Loucy (cell line): ENCODE data around the gene LYPLA2.

ENCODE experiments used
- H2AFZ ChIP-seq: fragments of 200-600 bp; sonication (generic); 2 replicates; pipeline ENCODE4 v1.6.0; 2016; ENCODE audit warnings: antibody characterized with exemption, mild to moderate bottlenecking, low read length, moderate library complexity
- H3F3A ChIP-seq: fragments of 200-600 bp; 2 replicates; pipeline ENCODE4 v1.6.0; 2016; ENCODE audit warnings: antibody characterized with exemption, low read depth, mild to moderate bottlenecking
- H3K27me3 ChIP-seq: fragments of 200-600 bp; sonication (generic); 2 replicates; pipeline ENCODE4 v1.6.1; 2014; ENCODE audit warnings: low read length, mild to moderate bottlenecking; ENCODE audit not compliant: insufficient read depth, poor library complexity, severe bottlenecking
- H3K36me3 ChIP-seq: fragments of 200-600 bp; sonication (generic); 2 replicates; pipeline ENCODE4 v1.6.1; 2016; ENCODE audit warnings: low read length; ENCODE audit not compliant: insufficient read depth
- H3K4me1 ChIP-seq: fragments of 200-600 bp; sonication (generic); 2 replicates; pipeline ENCODE4 v1.5.1; 2014; ENCODE audit warnings: low read length, mild to moderate bottlenecking; ENCODE audit not compliant: insufficient read depth, poor library complexity, severe bottlenecking
- H3K4me2 ChIP-seq: fragments of 200-600 bp; sonication (generic); 2 replicates; pipeline ENCODE4 v1.6.0; 2014; ENCODE audit warnings: antibody characterized with exemption, low read length, low read depth, mild to moderate bottlenecking; ENCODE audit not compliant: poor library complexity, severe bottlenecking
- H3K4me3 ChIP-seq: fragments of 200-600 bp; sonication (generic); 2 replicates; pipeline ENCODE4 v1.5.1; 2014; ENCODE audit warnings: low read length, mild to moderate bottlenecking, mixed read lengths; ENCODE audit not compliant: poor library complexity, severe bottlenecking
- H3K79me2 ChIP-seq: fragments of 200-600 bp; sonication (generic); 2 replicates; pipeline ENCODE4 v1.6.1; 2014; ENCODE audit warnings: low read length; ENCODE audit not compliant: insufficient read depth
- H3K9ac ChIP-seq: fragments of 200-600 bp; sonication (generic); 2 replicates; pipeline ENCODE4 v1.6.0; 2014; ENCODE audit warnings: mild to moderate bottlenecking, low read depth, low read length, moderate library complexity; ENCODE audit not compliant: poor library complexity, severe bottlenecking
- H3K9me2 ChIP-seq: fragments of 200-600 bp; sonication (generic); replicated peaks from 2 replicates; pipeline ENCODE4 v1.6.1; 2016; ENCODE audit warnings: low read depth, low read length, mixed read lengths
- H3K9me3 ChIP-seq: fragments of 200-600 bp; sonication (generic); 2 replicates; pipeline ENCODE4 v1.6.1; 2014; ENCODE audit warnings: mild to moderate bottlenecking, antibody characterized with exemption, low read length, low read depth; ENCODE audit not compliant: insufficient read depth
- H4K20me1 ChIP-seq: fragments of 200-600 bp; sonication (generic); 2 replicates; pipeline ENCODE4 v1.6.0; 2014; ENCODE audit warnings: antibody characterized with exemption, low read length, mild to moderate bottlenecking; ENCODE audit not compliant: insufficient read depth, poor library complexity, severe bottlenecking
- EZH2phosphoT487 ChIP-seq: fragments of 200-600 bp; IDR thresholded peaks from 2 replicates; pipeline ENCODE4 v1.6.1; 2018; ENCODE audit warnings: antibody characterized with exemption, mild to moderate bottlenecking, moderate library complexity, borderline replicate concordance
- TF ChIP-seq, protein P1 (sequence below): fragments of 200-600 bp; sonication (generic); conservative IDR thresholded peaks from 2 replicates; pipeline ENCODE4 v1.5.1; 2014; ENCODE audit warnings: mild to moderate bottlenecking, antibody characterized with exemption, low read length

The LYPLA2 gene

GRCh38 chr1:23799255-23799569, 8.3 kb downstream of the LYPLA2 start:
- Histone ChIP-seq H2AFZ (no peak overlapping the region), H3K79me2 (no peaks in the 10 kb centered on the region; the same call in 1 of the 2 replicates), H3F3A (no peaks in the 10 kb centered on the region), H3K9ac (peak overlapping the region; percentile 97), H4K20me1 (peaks cover 12% of the 10 kb centered on the region), H3K9me3 (no peaks in the 10 kb centered on the region), H3K4me3 (peak overlapping the region; percentile 96), H3K9me2 (no peaks in the 10 kb centered on the region), H3K27me3 (no peaks in the 10 kb centered on the region), H3K4me2 (peak overlapping the region; percentile 98), H3K4me1 (peaks cover 15% of the 10 kb centered on the region), H3K36me3 (peaks cover 15% of the 10 kb centered on the region; the same call in 1 of the 2 replicates)
- TF ChIP-seq, protein P1, sequence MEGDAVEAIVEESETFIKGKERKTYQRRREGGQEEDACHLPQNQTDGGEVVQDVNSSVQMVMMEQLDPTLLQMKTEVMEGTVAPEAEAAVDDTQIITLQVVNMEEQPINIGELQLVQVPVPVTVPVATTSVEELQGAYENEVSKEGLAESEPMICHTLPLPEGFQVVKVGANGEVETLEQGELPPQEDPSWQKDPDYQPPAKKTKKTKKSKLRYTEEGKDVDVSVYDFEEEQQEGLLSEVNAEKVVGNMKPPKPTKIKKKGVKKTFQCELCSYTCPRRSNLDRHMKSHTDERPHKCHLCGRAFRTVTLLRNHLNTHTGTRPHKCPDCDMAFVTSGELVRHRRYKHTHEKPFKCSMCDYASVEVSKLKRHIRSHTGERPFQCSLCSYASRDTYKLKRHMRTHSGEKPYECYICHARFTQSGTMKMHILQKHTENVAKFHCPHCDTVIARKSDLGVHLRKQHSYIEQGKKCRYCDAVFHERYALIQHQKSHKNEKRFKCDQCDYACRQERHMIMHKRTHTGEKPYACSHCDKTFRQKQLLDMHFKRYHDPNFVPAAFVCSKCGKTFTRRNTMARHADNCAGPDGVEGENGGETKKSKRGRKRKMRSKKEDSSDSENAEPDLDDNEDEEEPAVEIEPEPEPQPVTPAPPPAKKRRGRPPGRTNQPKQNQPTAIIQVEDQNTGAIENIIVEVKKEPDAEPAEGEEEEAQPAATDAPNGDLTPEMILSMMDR: no peak
- TF ChIP-seq EZH2phosphoT487: no peak

DNA sequence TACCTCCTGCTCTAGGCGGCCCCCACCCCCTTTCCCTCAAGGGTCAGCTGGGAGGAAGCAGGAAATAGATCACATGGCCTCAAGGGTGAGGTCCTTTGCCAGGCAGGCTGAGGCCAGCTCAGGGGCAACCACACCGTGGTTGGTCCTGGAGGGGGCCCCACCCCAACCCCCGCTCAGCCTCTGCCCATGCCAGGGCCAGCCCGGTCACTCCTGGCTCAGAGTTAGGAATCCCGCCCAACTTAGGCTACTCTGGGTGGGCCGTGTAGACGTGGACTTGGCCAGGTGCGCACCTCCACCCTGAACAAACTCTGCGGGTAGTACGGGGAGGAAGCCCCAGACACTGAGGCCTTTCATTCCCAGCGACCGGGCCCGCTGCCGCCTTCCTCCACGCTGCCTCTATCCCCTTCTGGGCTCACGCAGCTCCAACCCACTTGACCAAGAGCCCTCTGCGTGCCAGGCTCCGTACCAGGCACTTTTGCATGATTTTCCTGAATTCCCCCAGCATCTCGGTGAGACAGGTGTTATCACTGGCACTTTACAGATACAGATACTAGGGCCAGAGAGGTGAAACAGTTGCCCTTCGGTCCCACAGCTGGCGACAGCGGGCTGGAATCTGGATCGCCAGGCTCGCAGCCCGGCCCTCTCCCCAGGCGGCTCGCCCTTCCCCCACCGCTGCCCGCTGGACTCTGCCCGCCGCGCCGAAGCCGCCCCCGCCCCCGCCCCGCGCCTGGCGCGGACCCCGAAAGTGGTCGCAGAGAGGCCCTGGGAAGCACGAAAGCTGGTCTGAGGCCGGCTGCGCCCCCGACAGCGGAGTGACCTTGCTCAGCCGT, 8.8 kb downstream of the LYPLA2 start:
- H3K9ac ChIP-seq: peak overlapping the region; percentile 97
- peak overlapping the region; percentile 98 for H3K4me2 ChIP-seq
- H3K9me2 ChIP-seq: no peaks in the 10 kb centered on the region
- no peaks in the 10 kb centered on the region for H3K9me3 ChIP-seq
- H2AFZ ChIP-seq: peak overlapping the region; percentile 80
- H3K27me3 ChIP-seq: no peaks in the 10 kb centered on the region
- peaks cover 12% of the 10 kb centered on the region for H4K20me1 ChIP-seq
- peaks cover 15% of the 10 kb centered on the region for H3K4me1 ChIP-seq
- H3K36me3 ChIP-seq: peaks cover 11% of the 10 kb centered on the region; the same call in 1 of the 2 replicates
- peak overlapping the region; percentile 96 for H3K4me3 ChIP-seq
- no peaks in the 10 kb centered on the region; the same call in 1 of the 2 replicates for H3K79me2 ChIP-seq
- no peak for TF ChIP-seq EZH2phosphoT487
- TF ChIP-seq, protein P1: no peak
- no peaks in the 10 kb centered on the region for H3F3A ChIP-seq

- peak within 1 kb of the TSS; percentile 93 for H2AFZ ChIP-seq
- no peaks in the 10 kb centered on the region for H3F3A ChIP-seq
- H3K4me1 ChIP-seq: peaks cover 15% of the 10 kb centered on the region
- H3K4me2 ChIP-seq: peak within 1 kb of the TSS; percentile 98
- TF ChIP-seq EZH2phosphoT487: no peak
- peak within 1 kb of the TSS; percentile 97 for H3K9ac ChIP-seq
- no peaks in the 10 kb centered on the region for H3K9me3 ChIP-seq
- H3K9me2 ChIP-seq: no peaks in the 10 kb centered on the region
- H3K36me3 ChIP-seq: peaks cover 8% of the 10 kb centered on the region; the same call in 1 of the 2 replicates
- peaks cover 9% of the 10 kb centered on the region for H4K20me1 ChIP-seq
- no peaks in the 10 kb centered on the region; the same call in 1 of the 2 replicates for H3K79me2 ChIP-seq
- no peaks in the 10 kb centered on the region for H3K27me3 ChIP-seq
- peak within 1 kb of the TSS; percentile 96 for H3K4me3 ChIP-seq
Measured at GRCh38 chr1:23800400-23801337, 9.7 kb downstream of the LYPLA2 start, which contains the start of gene GALE. TSS of gene GALE (minus strand) at chr1:23800754. CDS start at chr1:23799007, 1,747 bp downstream.
